ENCODE measurements around the gene AP3D1. TPM values are rescaled to one million over a fixed set of nuclear protein-coding genes. Genes with fewer than 3 reads are reported as not detected.

Gene AP3D1
- total RNA-seq, 1 donor from 2014 or later: 109 TPM

DNA sequence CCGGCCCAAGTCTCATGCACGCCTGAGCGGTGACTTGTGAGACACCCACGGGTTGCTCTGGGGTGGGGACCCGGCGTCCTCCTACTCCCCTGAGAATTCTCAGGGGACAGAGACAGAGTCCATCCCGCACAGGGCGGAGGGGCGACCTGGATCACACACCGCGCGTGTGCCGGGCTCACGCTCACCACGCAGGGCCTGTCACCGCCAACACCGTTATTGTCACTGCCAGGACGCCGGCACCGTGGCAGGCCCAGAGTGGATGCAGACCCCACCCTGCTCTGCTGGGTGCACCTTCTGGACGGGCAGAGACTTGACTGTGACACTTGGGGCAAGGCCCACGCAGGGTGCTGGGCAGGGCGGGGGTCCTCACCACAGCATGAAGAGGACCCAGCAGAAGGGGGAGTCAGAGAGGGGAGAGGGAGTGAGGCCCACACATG, 71.5 kb downstream of the AP3D1 start:
- Mint-ChIP-seq H3K4me1 (peaks cover 76% of the 10 kb centered on the region), H3K9me3 (no peaks in the 10 kb centered on the region), H3K36me3 (ENCODE audit: low read depth) (peaks cover 79% of the 10 kb centered on the region), H3K4me3 (peak overlapping the region; percentile 56), H3K27me3 (no peaks in the 10 kb centered on the region), H3K27ac (peak overlapping the region; percentile 99)
- POLR2A ChIA-PET: interaction anchor here (36.0 to 59.1 kb wide), 2 partner anchors 2 to 21 kb away, joined by 2723 read pairs; partner anchors contain the start of genes IZUMO4, MKNK2 and MOB3A
- TF ChIP-seq, protein P1, sequence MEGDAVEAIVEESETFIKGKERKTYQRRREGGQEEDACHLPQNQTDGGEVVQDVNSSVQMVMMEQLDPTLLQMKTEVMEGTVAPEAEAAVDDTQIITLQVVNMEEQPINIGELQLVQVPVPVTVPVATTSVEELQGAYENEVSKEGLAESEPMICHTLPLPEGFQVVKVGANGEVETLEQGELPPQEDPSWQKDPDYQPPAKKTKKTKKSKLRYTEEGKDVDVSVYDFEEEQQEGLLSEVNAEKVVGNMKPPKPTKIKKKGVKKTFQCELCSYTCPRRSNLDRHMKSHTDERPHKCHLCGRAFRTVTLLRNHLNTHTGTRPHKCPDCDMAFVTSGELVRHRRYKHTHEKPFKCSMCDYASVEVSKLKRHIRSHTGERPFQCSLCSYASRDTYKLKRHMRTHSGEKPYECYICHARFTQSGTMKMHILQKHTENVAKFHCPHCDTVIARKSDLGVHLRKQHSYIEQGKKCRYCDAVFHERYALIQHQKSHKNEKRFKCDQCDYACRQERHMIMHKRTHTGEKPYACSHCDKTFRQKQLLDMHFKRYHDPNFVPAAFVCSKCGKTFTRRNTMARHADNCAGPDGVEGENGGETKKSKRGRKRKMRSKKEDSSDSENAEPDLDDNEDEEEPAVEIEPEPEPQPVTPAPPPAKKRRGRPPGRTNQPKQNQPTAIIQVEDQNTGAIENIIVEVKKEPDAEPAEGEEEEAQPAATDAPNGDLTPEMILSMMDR (IDR thresholded peaks at IDR 0.05): no peak
- CTCF ChIA-PET: no interaction called here
- intact Hi-C loops (cut with micrococcal nuclease): loop anchor here (10.0 kb wide), 1 partner anchor 1105 kb away; the partner anchor contains the start of gene NCLN
- DNase-seq (no peak), ATAC-seq (ENCODE audit: low read depth) (no peak)

DNA sequence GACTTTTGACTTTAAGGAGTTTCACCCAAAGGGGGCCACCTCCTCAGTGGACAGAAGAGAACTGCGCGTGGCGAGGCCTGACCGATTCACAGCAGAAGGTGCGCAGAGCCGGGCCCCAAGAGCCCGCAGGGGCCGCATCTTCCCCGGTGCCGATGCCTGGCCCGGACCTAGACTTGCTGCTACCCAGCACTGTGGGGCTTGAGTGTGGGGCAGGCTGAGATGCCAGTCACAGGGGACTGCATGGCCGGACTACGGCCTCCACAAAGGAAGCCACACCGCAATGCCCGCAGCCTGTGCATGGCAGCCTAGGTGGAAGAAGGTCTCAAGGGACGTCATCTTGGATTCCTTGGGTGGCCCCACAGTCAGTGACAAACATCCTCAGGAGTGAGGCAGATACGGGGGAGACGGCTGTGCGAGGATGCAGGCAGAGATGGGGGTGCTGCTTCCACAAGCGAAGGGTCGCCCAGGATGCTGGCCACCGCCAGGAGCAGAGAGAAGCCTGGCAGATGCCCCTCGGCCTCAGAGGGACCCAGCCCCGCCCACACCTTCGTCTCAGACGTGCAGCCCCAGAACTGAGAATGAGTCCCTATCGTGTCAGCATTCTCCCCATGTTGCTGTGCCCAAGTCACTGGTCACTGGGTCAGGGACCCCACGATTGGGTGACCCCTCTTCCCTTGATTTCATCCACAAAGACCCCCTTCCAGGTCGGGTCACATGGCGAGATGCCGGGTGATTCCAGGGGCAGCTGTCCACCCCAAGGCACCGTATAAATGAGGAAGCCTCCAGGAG, 72.1 kb downstream of the AP3D1 start:
- peaks cover 82% of the 10 kb centered on the region for H3K4me1 Mint-ChIP-seq
- no peak overlapping the region for H3K4me3 Mint-ChIP-seq
- intact Hi-C loops (cut with micrococcal nuclease): no loop called here
- DNase-seq: no peak
- peak overlapping the region; percentile 99 for H3K27ac Mint-ChIP-seq
- H3K9me3 Mint-ChIP-seq: no peaks in the 10 kb centered on the region
- CTCF ChIA-PET: no interaction called here
- TF ChIP-seq, protein P1 (IDR thresholded peaks at IDR 0.05): no peak
- ATAC-seq (ENCODE audit: low read depth): no peak
- POLR2A ChIA-PET: interaction anchor here (0.5 to 59.1 kb wide), 3 partner anchors 3 to 70 kb away, joined by 6 to 2723 read pairs (median 2723); partner anchors contain the start of genes IZUMO4, MKNK2 and MOB3A
- no peaks in the 10 kb centered on the region for H3K27me3 Mint-ChIP-seq
- H3K36me3 Mint-ChIP-seq (ENCODE audit: low read depth): peaks cover 78% of the 10 kb centered on the region

DNA sequence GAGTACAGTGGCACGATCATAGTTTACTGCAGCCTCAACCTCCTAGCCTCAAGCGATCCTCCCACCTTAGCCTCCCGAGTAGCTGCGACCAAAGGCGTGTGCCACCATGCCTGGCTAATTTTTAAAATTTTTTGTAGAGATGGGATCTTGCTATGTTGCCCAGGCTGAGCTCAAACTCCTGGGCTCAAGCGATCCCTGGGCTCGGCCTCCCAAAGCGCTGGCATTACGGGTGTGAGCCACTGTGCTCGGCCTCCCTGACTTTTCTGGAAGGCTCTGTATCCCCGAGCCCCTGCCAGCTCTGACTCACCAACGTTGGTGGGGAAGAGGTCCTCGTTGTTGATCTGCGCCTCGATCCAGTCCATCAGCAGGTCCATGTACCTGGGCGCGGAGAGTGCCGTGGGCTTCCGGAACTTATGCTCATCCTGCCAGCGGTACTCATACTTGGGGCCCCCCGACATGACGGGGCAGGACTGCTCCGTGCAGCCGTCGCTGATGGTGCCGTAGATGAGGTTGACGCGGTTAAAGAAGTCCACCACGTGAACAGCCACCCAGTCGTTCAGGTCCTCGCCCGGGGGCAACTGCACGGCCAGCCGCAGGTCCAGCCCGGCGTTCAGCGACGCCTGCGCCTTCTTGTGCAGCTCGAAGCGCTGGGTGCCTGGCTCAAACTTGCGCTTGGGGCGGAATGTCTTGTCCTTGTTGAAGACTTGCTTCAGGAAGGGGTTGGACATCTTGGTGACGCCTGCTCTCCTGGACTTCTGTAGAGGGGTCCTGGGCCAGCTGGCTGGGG, 73.3 kb downstream of the AP3D1 start:
- Mint-ChIP-seq H3K27me3 (no peaks in the 10 kb centered on the region), H3K27ac (peak overlapping the region; percentile 99), H3K9me3 (no peaks in the 10 kb centered on the region), H3K4me3 (no peak overlapping the region), H3K36me3 (ENCODE audit: low read depth) (peaks cover 76% of the 10 kb centered on the region), H3K4me1 (peaks cover 82% of the 10 kb centered on the region)
- intact Hi-C loops (cut with micrococcal nuclease): no loop called here
- ChIA-PET POLR2A (interaction anchor here (0.5 to 59.1 kb wide), 4 partner anchors 4 to 69 kb away, joined by 3 to 2723 read pairs (median 1364); partner anchors contain the start of genes IZUMO4, MKNK2 and MOB3A), CTCF (no interaction called here)
- TF ChIP-seq, protein P1 (IDR thresholded peaks at IDR 0.05): no peak
- no peak for DNase-seq
- no peak for ATAC-seq (ENCODE audit: low read depth)

DNA sequence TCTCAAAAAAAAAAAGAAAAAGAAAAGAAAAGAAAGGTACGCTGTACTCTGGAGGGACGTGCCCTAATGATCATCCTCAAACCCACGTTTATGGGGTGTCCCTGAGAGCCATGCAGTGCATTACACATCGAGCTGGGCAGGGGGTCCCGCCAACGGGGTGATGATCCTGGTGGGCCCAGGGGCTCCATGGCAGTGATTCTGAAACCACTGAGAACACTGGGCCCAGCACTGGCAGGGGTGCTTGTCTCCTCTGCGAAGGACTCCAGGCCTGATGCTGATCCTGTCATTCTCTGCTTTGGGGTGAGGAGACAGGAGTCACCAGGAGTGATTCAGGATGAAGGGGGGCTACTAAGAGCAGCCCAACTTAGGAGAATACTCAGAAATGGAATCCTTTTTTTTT, 74.0 kb downstream of the AP3D1 start:
- intact Hi-C loops (cut with micrococcal nuclease): no loop called here
- ChIA-PET POLR2A (interaction anchor here (0.5 to 59.1 kb wide), 3 partner anchors 5 to 64 kb away, joined by 3 to 2723 read pairs (median 2723); partner anchors contain the start of genes IZUMO4, MKNK2 and MOB3A), CTCF (no interaction called here)
- Mint-ChIP-seq H3K4me3 (no peak overlapping the region), H3K9me3 (no peaks in the 10 kb centered on the region), H3K27ac (no peak overlapping the region), H3K36me3 (ENCODE audit: low read depth) (peaks cover 76% of the 10 kb centered on the region), H3K27me3 (no peaks in the 10 kb centered on the region), H3K4me1 (peaks cover 82% of the 10 kb centered on the region)
- TF ChIP-seq, protein P1 (IDR thresholded peaks at IDR 0.05): no peak
- DNase-seq (no peak), ATAC-seq (ENCODE audit: low read depth) (no peak)
